GM15510 (cell line): ENCODE data around the gene SCGB3A1.

Experiments used
- POLR2A ChIP-seq: IDR thresholded peaks from 3 replicates; pipeline ENCODE4 v1.6.1; 2011; ENCODE audit warnings: borderline replicate concordance; ENCODE audit not compliant: insufficient read length; ENCODE audit errors: extremely low read depth

The SCGB3A1 gene

GRCh38 chr5:180618829-180619562 lies 27.7 kb upstream of the SCGB3A1 start:
- no peak for TF ChIP-seq POLR2A

- no peak for TF ChIP-seq POLR2A
These were observed 27.2 kb upstream of the SCGB3A1 start for GRCh38 chr5:180618487-180618828.

- no peak for TF ChIP-seq POLR2A
These were observed 22.5 kb upstream of the SCGB3A1 start for GRCh38 chr5:180613814-180614188.

- no peak for TF ChIP-seq POLR2A
These were observed 22.0 kb upstream of the SCGB3A1 start for GRCh38 chr5:180613188-180613813.

GRCh38 chr5:180612683-180613082 lies 21.4 kb upstream of the SCGB3A1 start:
- TF ChIP-seq POLR2A: no peak

GRCh38 chr5:180611140-180611850 lies 20.0 kb upstream of the SCGB3A1 start:
- TF ChIP-seq POLR2A: no peak

GRCh38 chr5:180609817-180610550 lies 18.7 kb upstream of the SCGB3A1 start:
- TF ChIP-seq POLR2A: no peak

- no peak for TF ChIP-seq POLR2A
These were observed 18.1 kb upstream of the SCGB3A1 start for GRCh38 chr5:180609386-180609785.

- no peak for TF ChIP-seq POLR2A
These were observed 17.4 kb upstream of the SCGB3A1 start for GRCh38 chr5:180608572-180609310.

- TF ChIP-seq POLR2A: no peak
These were observed 16.7 kb upstream of the SCGB3A1 start for GRCh38 chr5:180607861-180608571.

- TF ChIP-seq POLR2A: no peak
These were observed 15.0 kb upstream of the SCGB3A1 start for GRCh38 chr5:180606215-180606785.

GRCh38 chr5:180605554-180606214 lies 14.4 kb upstream of the SCGB3A1 start:
- TF ChIP-seq POLR2A: no peak

- TF ChIP-seq POLR2A: no peak
These were observed 13.0 kb upstream of the SCGB3A1 start for GRCh38 chr5:180604271-180604670.
